ENCODE measurements around the gene CCNI2. TPM values are rescaled to one million over a fixed set of nuclear protein-coding genes. Genes with fewer than 3 reads are reported as not detected.

The CCNI2 gene
- total RNA-seq, 1 experiment from 2014 or later = not detected

- no peak for DNase-seq (ENCODE audit: low spot score)
Measured at GRCh38 chr5:132764671-132765238, 17.5 kb downstream of the CCNI2 start.

GRCh38 chr5:132765311-132766019, 18.2 kb downstream of the CCNI2 start:
- DNase-seq (ENCODE audit: low spot score) = no peak

GRCh38 chr5:132766020-132766805, 19.0 kb downstream of the CCNI2 start:
- DNase-seq (ENCODE audit: low spot score) = no peak

- no peak for DNase-seq (ENCODE audit: low spot score)
Measured at GRCh38 chr5:132766806-132767055, 19.5 kb downstream of the CCNI2 start.

GRCh38 chr5:132767150-132767549, 19.9 kb downstream of the CCNI2 start:
- DNase-seq (ENCODE audit: low spot score) = no peak

GRCh38 chr5:132768485-132768868, 21.3 kb downstream of the CCNI2 start:
- no peak for DNase-seq (ENCODE audit: low spot score)

- no peak for DNase-seq (ENCODE audit: low spot score)
Measured at GRCh38 chr5:132770476-132771159, 23.4 kb downstream of the CCNI2 start.

- DNase-seq (ENCODE audit: low spot score) = no peak
Measured at GRCh38 chr5:132771503-132771998, 24.3 kb downstream of the CCNI2 start.

GRCh38 chr5:132772291-132773070, 25.3 kb downstream of the CCNI2 start:
- no peak for DNase-seq (ENCODE audit: low spot score)

DNA sequence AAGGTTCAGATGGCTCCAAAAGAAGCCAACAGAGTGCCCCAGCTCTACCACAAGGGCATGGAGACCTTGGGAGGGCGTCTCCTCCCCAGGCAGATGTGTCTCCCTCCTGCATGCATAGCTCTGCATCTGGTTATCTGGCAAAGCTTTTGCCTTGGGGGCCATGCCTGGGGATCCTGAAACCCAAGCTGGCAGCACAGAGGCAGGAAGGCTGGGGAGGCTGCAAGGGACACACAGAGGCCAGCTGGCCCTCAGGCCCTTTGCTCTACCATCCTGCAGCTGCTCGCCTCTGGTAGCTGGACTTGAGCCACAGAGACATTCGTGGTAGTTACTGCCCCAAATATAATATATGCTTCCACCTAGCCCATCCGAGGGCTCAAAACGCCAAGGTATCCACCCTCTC, 25.9 kb downstream of the CCNI2 start:
- no peak for DNase-seq (ENCODE audit: low spot score)

GRCh38 chr5:132773601-132774355, 26.6 kb downstream of the CCNI2 start:
- no peak for DNase-seq (ENCODE audit: low spot score)

DNA sequence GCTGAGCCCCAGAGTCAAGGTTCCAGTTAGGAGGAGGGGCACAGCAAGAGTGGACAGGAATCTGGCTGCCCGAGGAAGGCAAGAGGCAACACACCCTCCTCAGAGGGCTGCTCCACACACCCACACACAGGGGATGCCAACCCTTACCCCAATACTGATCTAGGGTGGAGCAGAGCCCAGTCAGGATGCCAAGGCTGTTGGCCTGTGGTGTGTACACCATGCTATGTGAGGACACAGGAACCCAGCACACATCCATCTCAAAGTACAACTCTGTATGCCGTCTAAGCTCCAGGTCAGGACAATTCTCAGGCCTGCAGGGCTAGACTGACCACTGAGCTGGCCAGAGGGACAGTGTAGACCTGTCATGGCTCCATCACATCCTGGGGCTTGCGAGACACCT, 27.2 kb downstream of the CCNI2 start:
- no peak for DNase-seq (ENCODE audit: low spot score)

DNA sequence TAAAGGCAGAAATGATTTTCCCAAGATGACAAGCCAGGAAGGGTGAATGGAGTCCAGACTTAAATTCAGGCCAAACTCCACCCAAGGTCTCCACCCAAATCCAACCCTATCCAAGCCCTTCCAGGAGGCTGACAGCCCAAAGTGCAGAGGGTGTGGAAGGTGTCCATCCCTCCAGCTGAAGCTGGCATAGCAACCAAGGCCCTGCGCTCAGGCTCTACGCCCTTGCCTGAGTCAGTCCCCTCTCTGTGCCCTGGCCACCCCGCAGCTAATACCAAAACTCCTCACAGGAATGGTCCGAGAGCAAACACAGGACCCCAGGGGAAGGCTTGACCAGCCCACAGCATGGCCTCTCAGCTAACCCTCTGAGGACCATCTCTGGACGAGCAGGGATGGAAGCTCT, 27.7 kb downstream of the CCNI2 start:
- DNase-seq (ENCODE audit: low spot score) = no peak

GRCh38 chr5:132775476-132775961, 28.3 kb downstream of the CCNI2 start:
- DNase-seq (ENCODE audit: low spot score) = no peak

- peak; percentile 34 for DNase-seq (ENCODE audit: low spot score)
Measured at GRCh38 chr5:132776131-132776937, 29.1 kb downstream of the CCNI2 start.

DNA sequence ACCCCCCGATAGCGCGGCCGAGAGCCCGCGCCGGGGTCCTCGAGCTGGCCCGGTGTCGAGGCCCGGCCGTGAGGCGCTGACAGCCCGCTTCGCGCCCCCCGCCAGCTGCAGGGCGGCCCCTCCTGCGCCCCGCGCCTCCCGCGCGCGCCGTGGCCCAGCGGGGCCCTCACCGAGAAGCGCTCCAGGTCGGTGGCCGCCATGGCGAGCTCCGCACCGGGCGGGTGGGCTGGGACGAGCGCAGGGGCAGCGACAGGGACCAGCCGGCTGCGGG, 29.6 kb downstream of the CCNI2 start:
- DNase-seq (ENCODE audit: low spot score) = no peak

GRCh38 chr5:132777209-132778069, 30.2 kb downstream of the CCNI2 start, which contains the start of gene SEPTIN8:
TSS of gene SEPTIN8 (minus strand) at chr5:132777239. CDS start at chr5:132777137, 102 bp downstream.
- DNase-seq (ENCODE audit: low spot score) = no peak

DNA sequence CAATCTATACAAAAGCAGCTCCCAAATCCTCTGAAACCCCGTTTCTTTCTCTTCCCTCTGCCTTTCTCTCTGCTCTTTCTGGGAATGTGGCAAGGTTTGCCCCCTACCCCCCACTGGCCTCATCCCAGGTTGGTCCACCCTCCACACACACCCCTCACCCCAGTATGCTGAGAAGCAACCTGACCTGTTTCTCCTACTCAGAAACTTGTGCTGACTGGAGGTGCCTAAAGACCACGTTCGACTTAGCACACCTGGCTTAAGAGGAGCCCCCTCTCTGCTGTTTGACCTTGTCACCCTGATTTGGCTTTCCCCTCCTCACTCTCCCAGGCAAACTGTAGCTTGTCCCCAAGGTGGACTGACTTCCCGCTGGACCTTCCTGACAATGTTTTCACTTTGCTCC, 30.9 kb downstream of the CCNI2 start:
- no peak for DNase-seq (ENCODE audit: low spot score)

DNA sequence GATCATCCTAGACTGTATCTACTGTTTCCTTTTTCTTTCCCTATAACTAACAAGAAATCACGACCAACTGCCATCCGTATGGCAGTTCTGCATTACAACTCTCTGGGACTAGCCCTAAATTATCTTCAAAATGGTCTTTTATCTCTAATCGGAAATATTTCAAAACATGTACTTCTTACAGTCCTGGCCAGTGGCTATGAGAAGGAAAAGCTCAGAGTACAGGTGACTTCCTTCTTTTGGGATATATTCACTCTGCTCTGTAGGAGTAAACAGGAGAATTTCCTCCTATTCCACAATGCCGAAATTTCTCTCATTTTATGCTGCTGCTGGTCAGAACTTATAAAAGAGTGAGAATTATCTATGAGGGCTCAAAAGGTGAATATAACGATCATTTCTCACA, 31.6 kb downstream of the CCNI2 start:
- no peak for DNase-seq (ENCODE audit: low spot score)
